Right cardiac atrium (tissue), 5 donors: ENCODE data around the gene CEP128. TPM values are rescaled to one million over a fixed set of nuclear protein-coding genes. Genes with fewer than 3 reads are reported as not detected.

Experiments used
- ATAC-seq, 2 donors: fragments of 200-7000 bp; cut with Tn5 transposase; one replicate each; pipeline versions ENCODE4 v1.8.0 to v1.9.1; 2020; ENCODE audit warnings: moderate library complexity in 2 of 2, mild to moderate bottlenecking in 1 of 2
- DNase-seq, 3 donors: peaks; one replicate each; pipeline ENCODE4 v3.0.0-alpha.2; 2020
- H3K27ac ChIP-seq: one replicate; pipeline ENCODE4 v1.5.1; 2013; ENCODE audit warnings: mild to moderate bottlenecking, low read length, control low read depth, moderate library complexity
- H3K27me3 ChIP-seq: one replicate; pipeline ENCODE4 v1.6.1; 2013; ENCODE audit not compliant: control insufficient read depth, insufficient read depth
- H3K4me1 ChIP-seq: one replicate; pipeline ENCODE4 v1.6.1; 2013; ENCODE audit warnings: low read length; ENCODE audit not compliant: control insufficient read depth, insufficient read depth
- H3K4me3 ChIP-seq: one replicate; pipeline ENCODE4 v1.5.1; 2013; ENCODE audit warnings: low read length, control low read depth
- H3K9me3 ChIP-seq: one replicate; pipeline ENCODE4 v1.6.1; 2013; ENCODE audit warnings: low read length; ENCODE audit not compliant: control insufficient read depth
- WGBS: extraction: QIAGEN DNeasy Blood & Tissue Kit; methylation state at CpG from one replicate; pipeline ENCODE4 v1.1.7; 2013; 5-methylcytosine and 5-hydroxymethylcytosine counted together
- intact Hi-C, 4 donors: fragments of 100-400 bp; cut with DNase I; formaldehyde crosslinking; loops; one replicate each; pipeline versions ENCODE4 v1.11.0 to v1.14.0; 2022 to 2023
- polyA plus RNA-seq: library from polyadenylated mRNA; stranded (reverse); fragments of 200-250 nt; gene quantifications from one replicate; pipeline ENCODE4 v1.2.3, GENCODE V29; 2013
- total RNA-seq, 4 donors: library from RNA; stranded (reverse); fragmentation: NEBNext Ultra II Directional; extraction: Animal tissue kit (Norgen Biotek cat#: 25700); gene quantifications; one replicate each; pipeline ENCODE4 v1.2.1, GENCODE V29; 2021
- donor health status: healthy with polysubstance abuse.
- donor health status: DM: no; HTN: yes; CAD: no.
- donor health status: DM: no; HTN: no; CAD: no.
- donor health status: DM: no; HTN: yes; CAD: no; lungs with severe emphysema.
- donor health status: DM: yes; HTN: yes; CAD: no.

The CEP128 gene
- total and polyA plus RNA-seq, 5 donors, result 1.2 to 9.2 (median 5.6) TPM

DNA sequence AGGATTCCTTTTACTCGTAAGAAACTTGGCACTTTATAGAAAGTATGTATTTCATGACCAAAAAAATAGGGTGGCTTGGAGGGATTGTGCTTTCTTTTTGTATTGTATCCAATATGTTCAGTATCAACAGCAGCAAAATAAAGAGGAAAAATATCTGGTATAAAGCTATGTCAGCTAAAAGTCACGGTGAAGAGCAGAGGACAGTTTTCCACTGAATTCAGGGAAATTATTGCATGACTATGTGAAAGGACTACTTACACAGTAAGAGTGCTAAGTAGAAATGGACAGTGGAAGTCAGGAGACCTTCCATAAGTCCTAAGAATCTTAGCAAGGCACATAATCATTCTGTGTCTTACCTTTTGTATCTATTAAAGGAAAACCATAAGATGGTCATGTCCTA lies 33.1 kb upstream of the CEP128 start:
- H3K4me1 ChIP-seq, result no peaks in the 10 kb centered on the region
- intact Hi-C loops, result no loop called here
- no peaks in the 10 kb centered on the region for H3K27me3 ChIP-seq
- no peak overlapping the region for H3K27ac ChIP-seq
- no peak for DNase-seq
- 63% methylated on average over 2 of the region's 2 CpGs for WGBS
- H3K4me3 ChIP-seq, result no peak overlapping the region
- no peak for ATAC-seq
- H3K9me3 ChIP-seq, result no peaks in the 10 kb centered on the region

DNA sequence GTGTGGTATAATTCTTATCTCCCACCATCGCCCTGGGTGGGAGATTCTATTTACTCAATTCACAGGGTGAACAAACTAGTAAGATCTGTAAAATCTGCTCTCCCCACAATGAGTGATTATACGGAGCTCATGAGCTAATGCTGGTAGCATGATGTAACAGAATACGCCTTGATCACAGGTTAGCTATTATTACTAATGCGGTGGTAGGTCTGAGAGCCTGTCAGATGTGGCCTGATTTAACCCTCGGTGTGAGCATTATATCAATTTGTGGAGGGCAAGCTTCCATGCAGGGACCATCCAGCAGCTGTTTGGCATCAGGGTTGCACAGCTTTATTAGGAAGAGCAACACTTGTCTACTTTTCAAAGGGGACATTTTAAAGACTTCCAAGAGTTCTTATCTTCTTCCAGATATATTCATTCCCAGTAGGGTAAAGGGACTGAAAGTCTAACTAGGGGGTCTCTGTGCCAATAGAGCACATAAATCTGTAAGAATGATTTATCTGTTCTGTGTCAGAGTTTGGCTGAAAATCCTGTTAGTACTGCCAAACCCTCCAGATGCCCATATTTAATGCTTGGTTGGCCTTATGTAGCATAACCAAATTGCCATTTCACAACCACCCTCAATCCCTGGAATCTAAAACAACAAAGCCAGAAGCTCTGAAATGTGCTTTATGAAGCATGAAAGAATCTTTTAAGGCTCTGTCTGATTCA lies 32.5 kb upstream of the CEP128 start:
- H3K27ac ChIP-seq, result no peak overlapping the region
- 66% methylated on average over 5 of the region's 5 CpGs for WGBS
- ATAC-seq, result no peak
- intact Hi-C loops, result no loop called here
- no peaks in the 10 kb centered on the region for H3K27me3 ChIP-seq
- H3K9me3 ChIP-seq, result no peaks in the 10 kb centered on the region
- no peak overlapping the region for H3K4me3 ChIP-seq
- no peak for DNase-seq
- no peaks in the 10 kb centered on the region for H3K4me1 ChIP-seq

DNA sequence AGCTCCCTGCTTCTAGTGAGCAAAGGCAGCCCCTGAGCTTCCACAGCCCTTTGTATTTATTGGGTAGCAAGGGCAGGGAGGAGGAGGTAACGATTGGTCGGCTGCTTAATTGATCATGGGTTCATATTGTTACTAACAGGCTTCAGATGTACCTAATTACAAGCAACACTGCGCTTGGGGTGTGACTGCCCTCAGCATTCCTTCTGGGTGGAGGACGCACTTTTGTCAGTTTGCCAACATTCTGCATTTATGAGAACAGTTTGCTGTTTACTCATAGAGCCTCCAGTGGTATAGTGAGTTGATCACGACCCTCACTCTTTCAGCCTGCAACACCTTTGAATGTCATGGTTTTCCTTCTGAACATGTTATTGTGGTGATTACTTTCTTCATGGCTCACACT lies 23.5 kb upstream of the CEP128 start:
- H3K9me3 ChIP-seq, result no peaks in the 10 kb centered on the region
- no peak overlapping the region for H3K4me3 ChIP-seq
- no peak for DNase-seq
- intact Hi-C loops, result no loop called here
- WGBS, result 72% methylated on average over 5 of the region's 5 CpGs
- no peak for ATAC-seq
- no peak overlapping the region for H3K27ac ChIP-seq
- no peaks in the 10 kb centered on the region for H3K27me3 ChIP-seq
- H3K4me1 ChIP-seq, result no peaks in the 10 kb centered on the region

DNA sequence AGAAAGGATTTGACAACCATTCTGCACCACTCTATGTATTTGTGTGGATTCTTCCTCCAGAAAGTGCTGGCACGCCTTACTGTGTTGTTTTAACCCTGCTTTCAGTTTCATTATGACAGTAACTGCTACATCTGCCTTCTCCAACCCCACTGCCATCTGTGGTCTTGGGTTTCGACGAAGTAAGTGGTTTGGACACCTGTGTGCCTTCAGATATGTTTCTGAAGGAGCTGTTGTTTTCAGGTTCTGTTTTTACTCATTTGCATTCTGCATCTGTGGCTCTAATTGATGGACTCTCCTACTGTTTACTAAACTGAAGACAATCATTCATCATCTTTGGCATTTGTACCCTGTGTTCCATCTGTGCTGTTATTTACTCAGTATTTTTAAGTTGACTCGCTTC lies 18.0 kb upstream of the CEP128 start:
- DNase-seq (no peak), ATAC-seq (no peak)
- Histone ChIP-seq H3K27ac (no peak overlapping the region), H3K27me3 (no peaks in the 10 kb centered on the region), H3K9me3 (no peaks in the 10 kb centered on the region), H3K4me1 (peaks cover 3% of the 10 kb centered on the region), H3K4me3 (no peak overlapping the region)
- WGBS, result 64% methylated on average over 4 of the region's 4 CpGs
- intact Hi-C loops, result no loop called here

DNA sequence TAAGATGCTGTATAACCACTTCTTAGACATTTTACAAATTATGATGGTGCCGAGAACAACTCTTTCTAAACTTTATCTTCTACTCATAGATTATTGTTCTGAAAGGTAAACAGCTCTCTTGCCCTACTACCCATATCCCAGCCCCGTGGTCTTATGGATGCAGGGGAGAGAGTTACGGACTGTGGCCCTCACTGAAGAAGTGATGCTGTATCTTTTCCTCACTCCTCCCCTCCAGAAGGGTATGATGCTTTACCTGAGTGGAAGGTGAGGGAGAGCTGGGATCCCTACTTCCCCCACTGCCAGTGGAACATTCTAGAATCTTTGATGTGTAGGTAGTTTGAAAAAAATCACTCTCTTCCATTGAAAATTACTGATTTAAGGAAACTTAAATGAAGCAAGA lies 17.4 kb upstream of the CEP128 start:
- intact Hi-C loops, result no loop called here
- ATAC-seq (no peak), DNase-seq (no peak)
- 58% methylated on average over 3 of the region's 3 CpGs for WGBS
- no peaks in the 10 kb centered on the region for H3K27me3 ChIP-seq
- no peaks in the 10 kb centered on the region for H3K9me3 ChIP-seq
- peaks cover 3% of the 10 kb centered on the region for H3K4me1 ChIP-seq
- no peak overlapping the region for H3K27ac ChIP-seq
- H3K4me3 ChIP-seq, result no peak overlapping the region

DNA sequence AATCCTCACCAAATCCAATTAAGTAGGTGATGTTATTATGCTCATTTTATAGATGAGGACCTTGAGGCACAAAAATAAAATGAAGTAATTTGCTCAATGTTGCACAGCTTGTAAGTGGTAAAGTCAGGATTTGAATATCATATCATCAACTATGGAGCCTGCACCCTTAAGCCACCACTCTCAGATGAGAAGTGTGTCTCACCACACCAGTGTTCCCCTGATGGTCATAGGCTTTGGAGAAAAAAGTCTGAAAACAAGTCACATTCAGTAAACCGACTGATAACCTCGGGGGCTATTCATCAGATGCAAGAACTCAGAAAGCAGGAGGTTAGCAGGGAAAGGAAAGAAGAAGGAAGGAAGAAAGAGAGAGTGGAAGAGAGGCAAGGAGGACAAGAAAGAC lies 16.7 kb upstream of the CEP128 start:
- intact Hi-C loops, result no loop called here
- Histone ChIP-seq H3K9me3 (no peaks in the 10 kb centered on the region), H3K4me1 (peaks cover 3% of the 10 kb centered on the region), H3K27ac (no peak overlapping the region), H3K27me3 (no peaks in the 10 kb centered on the region), H3K4me3 (no peak overlapping the region)
- 75% methylated on average over 2 of the region's 2 CpGs for WGBS
- ATAC-seq, result no peak
- DNase-seq, result no peak

DNA sequence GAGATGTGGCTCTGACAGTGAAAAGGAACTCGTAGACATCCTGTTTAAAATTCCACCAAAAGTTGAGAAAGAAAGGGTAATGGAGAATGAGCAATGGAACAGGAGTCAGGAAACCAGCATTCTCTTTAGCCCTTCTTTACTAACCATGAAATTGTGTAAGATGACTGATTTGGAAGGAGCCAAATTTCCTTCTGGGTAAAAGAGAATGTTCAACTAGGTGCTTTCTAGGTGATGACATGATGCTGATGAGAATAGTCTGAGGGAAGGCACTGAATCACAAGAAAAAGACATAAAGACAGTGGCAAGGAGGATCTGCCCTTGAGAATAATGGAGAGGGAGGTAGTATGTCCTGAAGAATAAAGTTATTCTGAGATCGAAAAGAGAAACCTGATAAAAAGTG lies 16.1 kb upstream of the CEP128 start:
- H3K27me3 ChIP-seq, result no peaks in the 10 kb centered on the region
- H3K9me3 ChIP-seq, result no peaks in the 10 kb centered on the region
- no peak overlapping the region for H3K4me3 ChIP-seq
- DNase-seq (no peak), ATAC-seq (no peak)
- WGBS, result 74% methylated on average over 2 of the region's 2 CpGs
- peaks cover 3% of the 10 kb centered on the region for H3K4me1 ChIP-seq
- intact Hi-C loops, result no loop called here
- H3K27ac ChIP-seq, result no peak overlapping the region

DNA sequence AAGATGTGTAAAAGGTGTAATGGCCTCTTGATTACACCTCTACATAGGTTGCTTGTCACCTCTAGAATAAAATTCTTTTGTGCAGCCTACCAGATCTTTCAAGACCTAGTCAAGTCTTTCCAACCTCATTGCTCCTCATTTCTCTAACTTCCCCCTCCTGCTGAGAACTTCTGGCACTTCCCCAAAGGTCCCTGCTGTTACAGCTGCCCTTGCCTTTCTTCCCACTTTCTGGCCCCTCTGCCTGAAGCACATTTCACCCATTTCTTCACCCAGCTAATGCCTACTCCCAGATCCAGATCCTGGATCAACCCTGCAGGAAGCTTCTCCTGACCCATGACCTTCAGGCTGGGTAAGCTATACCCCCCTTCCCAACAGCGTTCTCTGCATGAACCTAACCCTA lies 15.4 kb upstream of the CEP128 start:
- no peaks in the 10 kb centered on the region for H3K9me3 ChIP-seq
- no peak overlapping the region for H3K4me3 ChIP-seq
- H3K4me1 ChIP-seq, result peaks cover 3% of the 10 kb centered on the region
- H3K27me3 ChIP-seq, result no peaks in the 10 kb centered on the region
- intact Hi-C loops, result no loop called here
- DNase-seq (peak in 1 of 3 donors; percentile 32), ATAC-seq (no peak)
- H3K27ac ChIP-seq, result no peak overlapping the region
- WGBS, result 70% methylated on average over 1 of the region's 1 CpG

DNA sequence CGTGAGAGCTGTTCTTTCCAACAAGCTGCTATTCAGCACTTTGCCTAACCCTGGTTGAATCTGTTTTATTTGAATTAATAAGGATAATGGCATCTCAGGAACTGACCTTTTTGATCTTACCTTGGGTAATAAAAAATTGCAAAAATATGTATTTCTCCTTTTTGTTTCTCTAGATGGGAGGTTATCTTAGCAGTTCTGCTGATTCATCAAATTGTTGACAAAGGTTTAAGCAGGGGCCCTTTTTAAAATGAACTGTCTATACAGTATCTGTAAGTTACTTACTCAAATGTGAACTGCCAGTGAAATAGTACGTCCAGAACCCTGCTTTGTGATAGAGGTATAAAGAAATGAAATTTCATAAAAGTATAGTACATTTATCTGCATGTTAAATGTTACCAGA lies 14.6 kb upstream of the CEP128 start:
- WGBS, result 61% methylated on average over 2 of the region's 2 CpGs
- intact Hi-C loops, result no loop called here
- Histone ChIP-seq H3K4me1 (peaks cover 3% of the 10 kb centered on the region), H3K27me3 (no peaks in the 10 kb centered on the region), H3K4me3 (no peak overlapping the region), H3K9me3 (no peaks in the 10 kb centered on the region), H3K27ac (no peak overlapping the region)
- DNase-seq (no peak), ATAC-seq (no peak)

DNA sequence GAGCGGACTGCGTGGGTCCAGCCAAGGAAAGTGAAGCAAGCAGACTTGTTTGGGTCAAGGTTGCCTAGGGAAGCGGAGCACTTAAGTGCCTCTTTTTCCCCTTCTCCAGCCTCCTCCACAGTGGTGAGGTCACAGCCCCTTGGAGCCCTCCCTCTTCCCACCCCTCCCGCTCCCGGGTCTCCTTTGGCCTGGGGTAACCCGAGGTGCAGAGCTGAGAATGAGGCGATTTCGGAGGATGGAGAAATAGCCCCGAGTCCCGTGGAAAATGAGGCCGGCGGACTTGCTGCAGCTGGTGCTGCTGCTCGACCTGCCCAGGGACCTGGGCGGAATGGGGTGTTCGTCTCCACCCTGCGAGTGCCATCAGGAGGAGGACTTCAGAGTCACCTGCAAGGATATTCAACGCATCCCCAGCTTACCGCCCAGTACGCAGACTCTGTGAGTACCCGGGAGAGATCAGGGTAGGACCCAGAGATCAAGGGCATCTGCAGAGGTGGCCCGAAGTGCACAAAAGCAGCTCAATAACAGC lies 13.9 kb upstream of the CEP128 start, which contains the start of gene TSHR:
Gene TSHR (plus strand): TSS at position 206 of the 526 bp plus-strand sequence. CDS start 60 bp downstream, at position 266.
- Histone ChIP-seq H3K4me1 (peaks cover 3% of the 10 kb centered on the region), H3K4me3 (peak within 1 kb of the TSS; percentile 73), H3K9me3 (no peaks in the 10 kb centered on the region), H3K27me3 (no peaks in the 10 kb centered on the region), H3K27ac (no peak within 1 kb of the TSS)
- intact Hi-C loops, result no loop called here
- DNase-seq (peak in 2 of 3 donors; percentile 35 to 41), ATAC-seq (peak; percentile 44 to 58)
- 17% methylated on average over 21 of the region's 21 CpGs for WGBS

- H3K9me3 ChIP-seq, result no peaks in the 10 kb centered on the region
- peak; percentile 93 to 96 for ATAC-seq
- peak overlapping the region; percentile 73 for H3K4me3 ChIP-seq
- H3K27ac ChIP-seq, result no peak overlapping the region
- H3K4me1 ChIP-seq, result peaks cover 3% of the 10 kb centered on the region
- WGBS, result under 1% methylated on average over 29 of the region's 29 CpGs
- DNase-seq, result peak; percentile 77 to 90 (median 88)
- H3K27me3 ChIP-seq, result no peaks in the 10 kb centered on the region
- intact Hi-C loops, result loop anchor here in 2 of 4 donors (5.0 kb wide), 1 partner anchor 33 kb away; no protein-coding TSS in a partner anchor
Observed at GRCh38 chr14:80954687-80955299, 13.3 kb upstream of the CEP128 start.
